AG04449 (cell line): Measurements from ENCODE around the gene NAALADL2.
"Not testable (repeated sequence)": the region's sequence is repeated elsewhere in the genome, so short reads cannot be mapped to it uniquely, and the experiment has no call there.

Experiments used
- CTCF ChIA-PET: fragments of 350-600 bp; formaldehyde crosslinking; extraction: SDS; loops from one replicate; lab custom pipeline; 2021; ENCODE audit warnings: antibody characterized with exemption; lab: Yijun Ruan, JAX
- POLR2A ChIA-PET: fragments of 400-600, 350-600 bp; formaldehyde crosslinking; extraction: SDS; loops from one replicate; lab custom pipeline; 2020; ENCODE audit warnings: antibody characterized with exemption, inconsistent platforms; lab: Yijun Ruan, JAX
- DNase-seq: peaks from one replicate; pipeline ENCODE4 v3.0.0-alpha.2; 2010; ENCODE audit warnings: low read depth, low spot score
- H3K4me3 ChIP-seq: 2 replicates; pipeline ENCODE4 v1.5.1; 2011; ENCODE audit warnings: low read depth, mild to moderate bottlenecking, control low read depth, low read length
- CTCF ChIP-seq: IDR thresholded peaks from one replicate; pipeline ENCODE4 v1.5.1; 2011; ENCODE audit warnings: mild to moderate bottlenecking, moderate library complexity, low read length, control low read depth, inconsistent platforms; ENCODE audit not compliant: insufficient read depth; ENCODE audit errors: missing control alignments

The NAALADL2 gene

DNA sequence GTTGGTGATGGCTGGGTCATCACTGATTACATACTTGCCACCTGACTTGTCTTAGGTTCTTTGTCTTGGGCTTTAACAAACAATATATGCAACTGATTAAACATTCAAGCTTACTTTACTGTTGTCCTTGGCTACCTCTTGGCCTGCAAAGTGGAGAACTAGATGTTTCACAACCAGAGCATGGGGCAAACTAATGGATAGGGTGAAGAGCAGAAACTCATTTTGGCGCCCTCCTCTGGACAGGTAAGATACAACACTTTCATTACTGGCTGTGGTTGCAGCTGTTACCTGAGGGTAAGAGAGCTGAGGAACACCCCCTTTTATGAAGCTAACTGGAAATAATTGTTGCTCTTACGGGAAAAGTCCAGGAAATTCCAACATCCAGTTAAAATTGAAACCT, 262.1 kb downstream of the NAALADL2 start:
- DNase-seq = no peak
- H3K4me3 ChIP-seq = no peak overlapping the region
- ChIA-PET POLR2A (no interaction called here), CTCF (no interaction called here)
- peak; percentile 5 for TF ChIP-seq CTCF

- no peak for DNase-seq
- ChIA-PET POLR2A (no interaction called here), CTCF (no interaction called here)
- H3K4me3 ChIP-seq = no peak overlapping the region
- no peak for TF ChIP-seq CTCF
Observed at GRCh38 chr3:175127075-175127662, 268.0 kb downstream of the NAALADL2 start.

DNA sequence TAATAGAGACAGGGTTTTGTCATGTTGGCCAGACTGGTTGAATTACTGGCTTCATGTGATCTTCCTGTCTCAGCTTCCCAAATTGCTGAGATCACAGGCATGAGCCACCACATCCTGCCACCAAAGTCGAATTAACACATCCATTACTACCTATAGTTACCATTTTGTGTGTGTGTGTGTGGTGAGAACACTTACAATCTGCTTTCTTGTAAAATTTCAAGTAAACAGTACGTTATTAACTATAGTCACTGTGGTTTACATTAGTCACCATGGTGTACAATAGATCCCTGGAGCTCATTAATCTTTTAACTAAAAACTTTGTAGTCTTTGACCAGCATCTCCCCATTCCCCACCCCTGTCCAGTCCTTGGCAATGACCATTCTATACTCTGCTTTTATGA, 270.0 kb downstream of the NAALADL2 start:
- CTCF ChIA-PET = no interaction called here
- DNase-seq = no peak
- TF ChIP-seq CTCF = no peak
- POLR2A ChIA-PET = no interaction called here
- no peak overlapping the region for H3K4me3 ChIP-seq

- no peak for DNase-seq
- CTCF ChIA-PET = no interaction called here
- no peak for TF ChIP-seq CTCF
- no peak overlapping the region for H3K4me3 ChIP-seq
- POLR2A ChIA-PET = no interaction called here
Observed at GRCh38 chr3:175129571-175129970, 270.4 kb downstream of the NAALADL2 start.

DNA sequence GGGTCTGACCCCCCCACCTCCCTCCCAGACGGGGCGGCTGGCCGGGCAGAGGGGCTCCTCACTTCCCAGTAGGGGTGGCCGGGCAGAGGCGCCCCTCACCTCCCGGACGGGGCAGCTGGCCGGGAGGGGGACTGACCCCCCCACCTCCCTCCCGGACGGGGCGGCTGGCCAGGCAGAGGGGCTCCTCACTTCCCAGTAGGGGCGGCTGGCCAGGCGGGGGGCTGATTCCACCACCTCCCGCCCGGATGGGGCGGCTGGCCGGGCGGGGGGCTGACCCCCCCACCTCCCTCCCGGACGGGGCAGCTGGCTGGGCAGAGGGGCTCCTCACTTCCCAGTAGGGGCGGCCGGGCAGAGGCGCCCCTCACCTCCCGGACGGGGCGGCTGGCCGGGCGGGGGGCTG, 272.7 kb downstream of the NAALADL2 start:
- H3K4me3 ChIP-seq, CTCF ChIA-PET, DNase-seq, POLR2A ChIA-PET: not testable (repeated sequence)

- H3K4me3 ChIP-seq, DNase-seq, POLR2A ChIA-PET, CTCF ChIA-PET: not testable (repeated sequence)
Observed at GRCh38 chr3:175132706-175133105, 273.6 kb downstream of the NAALADL2 start.

DNA sequence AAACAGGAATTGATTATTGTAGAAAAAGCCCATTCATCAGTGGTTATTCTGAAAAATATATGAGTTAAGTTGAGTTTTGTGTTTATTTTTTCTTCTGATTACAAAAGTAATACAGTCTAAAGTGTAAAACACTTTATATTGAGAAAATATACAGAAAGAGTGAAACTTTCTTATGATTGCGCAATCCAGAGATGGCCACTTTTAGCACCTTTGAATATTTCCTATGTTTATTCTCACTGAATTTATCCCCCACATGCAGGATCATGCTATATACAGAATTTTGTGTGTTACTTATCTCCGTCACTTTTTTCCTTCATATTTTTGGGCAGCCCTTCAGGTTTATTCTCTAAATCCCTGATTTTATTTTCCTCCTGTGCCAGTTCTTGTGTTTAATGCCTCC, 285.2 kb downstream of the NAALADL2 start:
- no peak for DNase-seq
- POLR2A ChIA-PET = no interaction called here
- TF ChIP-seq CTCF = no peak
- no peak overlapping the region for H3K4me3 ChIP-seq
- CTCF ChIA-PET = interaction anchor here (1.4 to 3.1 kb wide), 2 partner anchors 10 to 15 kb away, joined by 5 to 7 read pairs; no protein-coding TSS in a partner anchor
